ENCODE measurements around the gene P2RX3.

Gene P2RX3

DNA sequence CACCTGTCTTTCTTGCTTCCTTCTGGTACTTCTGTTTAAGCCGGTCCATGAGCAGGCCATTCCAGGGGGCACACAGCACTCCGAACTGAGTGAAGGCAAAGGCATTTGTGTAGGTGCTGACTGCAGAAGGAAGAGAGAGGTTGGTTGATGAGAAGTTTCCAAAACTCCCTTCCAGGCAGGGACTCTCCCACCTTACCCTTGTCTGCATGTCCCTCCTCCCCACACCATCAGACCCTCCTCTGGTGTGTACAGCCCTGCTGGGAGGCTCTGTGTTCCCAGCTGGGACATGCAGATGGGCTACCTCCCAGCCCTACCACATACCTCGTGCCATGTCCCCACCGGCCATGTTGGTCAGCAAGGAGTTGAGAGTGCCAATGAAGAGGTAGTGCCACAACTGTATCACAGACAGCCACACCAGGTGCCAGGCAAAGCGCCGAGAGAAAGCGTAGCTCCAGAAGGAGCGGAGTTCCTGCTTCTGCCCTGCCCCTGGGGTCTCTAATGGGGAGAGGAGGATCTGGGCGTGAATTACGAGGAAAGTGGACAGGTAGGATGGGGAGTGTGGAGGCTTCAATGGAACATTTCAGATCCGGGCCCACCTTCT, 76.6 kb downstream of the P2RX3 start:
- no peak for TF ChIP-seq CTCF (IDR thresholded peaks at IDR 0.05)

GRCh38 chr11:57416436-57416835, 78.3 kb downstream of the P2RX3 start:
- TF ChIP-seq CTCF (IDR thresholded peaks at IDR 0.05) = no peak

DNA sequence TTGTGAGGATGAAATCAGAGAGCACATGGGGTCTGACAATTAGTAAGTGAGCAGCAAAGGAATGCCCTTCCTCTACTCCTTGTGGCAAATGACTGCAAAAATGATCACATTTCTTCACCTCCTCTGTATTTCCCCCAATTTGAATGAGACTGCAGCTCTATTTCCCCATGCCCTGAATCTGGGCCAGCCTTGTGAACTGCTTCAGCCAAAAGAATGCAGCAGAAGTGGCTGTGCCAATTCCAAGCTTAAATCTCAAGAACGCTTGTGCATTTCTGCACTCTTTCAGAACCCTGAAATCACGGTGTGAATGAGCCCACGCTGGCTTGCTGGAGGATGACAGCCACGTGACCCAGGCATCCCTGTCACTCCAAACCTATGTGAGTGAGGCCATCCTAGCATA, 78.9 kb downstream of the P2RX3 start:
- TF ChIP-seq CTCF (IDR thresholded peaks at IDR 0.05) = no peak

GRCh38 chr11:57418131-57418530, 80.0 kb downstream of the P2RX3 start:
- no peak for TF ChIP-seq CTCF (IDR thresholded peaks at IDR 0.05)

- TF ChIP-seq CTCF (IDR thresholded peaks at IDR 0.05) = no peak
These were observed 81.0 kb downstream of the P2RX3 start for GRCh38 chr11:57419146-57419545.

GRCh38 chr11:57421066-57421465, 82.9 kb downstream of the P2RX3 start:
- no peak for TF ChIP-seq CTCF (IDR thresholded peaks at IDR 0.05)

DNA sequence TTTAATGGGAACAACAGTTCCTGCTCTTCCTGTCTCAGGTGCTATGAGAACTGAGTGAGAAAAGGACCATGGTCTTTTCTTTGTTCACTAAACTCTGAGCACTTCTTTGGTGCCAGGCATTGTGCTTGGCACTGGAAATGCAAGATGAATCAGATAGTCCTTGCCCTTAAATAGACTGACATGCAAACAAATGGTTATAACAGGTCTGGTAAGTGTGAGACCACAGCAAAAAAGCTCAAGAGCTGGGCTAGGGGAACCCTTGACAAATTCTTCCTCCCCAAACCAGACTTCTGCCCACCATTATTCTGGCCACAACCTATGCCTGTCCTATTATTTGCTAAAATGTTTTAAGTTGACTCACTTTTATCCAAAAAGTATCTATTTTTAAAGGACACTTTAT, 83.7 kb downstream of the P2RX3 start:
- no peak for TF ChIP-seq CTCF (IDR thresholded peaks at IDR 0.05)
